GM06990 (cell line): ENCODE results near the gene KIF26B.

Experiments used
- DNase-seq: peaks from one replicate; pipeline ENCODE4 v3.0.0-alpha.2; 2011; ENCODE audit not compliant: insufficient read length; ENCODE audit errors: extremely low read depth
- H3K27me3 ChIP-seq: replicated peaks from 2 replicates; pipeline ENCODE4 v1.6.0; 2011; ENCODE audit warnings: low read length; ENCODE audit not compliant: control insufficient read depth, insufficient read depth
- H3K36me3 ChIP-seq: 2 replicates; pipeline ENCODE4 v1.5.1; 2011; ENCODE audit warnings: low read length; ENCODE audit not compliant: control insufficient read depth, insufficient read depth
- H3K4me3 ChIP-seq: replicated peaks from 2 replicates; pipeline ENCODE4 v1.5.1; 2011; ENCODE audit warnings: low read depth, mild to moderate bottlenecking, control low read depth, low read length
- TF ChIP-seq, protein P1 (sequence below): IDR thresholded peaks from 2 replicates; pipeline ENCODE4 v1.5.1; 2011; ENCODE audit warnings: low read length, control low read depth, mild to moderate bottlenecking, inconsistent platforms; ENCODE audit not compliant: insufficient read depth, poor library complexity, severe bottlenecking

KIF26B gene

GRCh38 chr1:245361065-245361464 is 206.3 kb downstream of the KIF26B start:
- Histone ChIP-seq H3K4me3 (no peak overlapping the region), H3K27me3 (no peaks in the 10 kb centered on the region), H3K36me3 (no peaks in the 10 kb centered on the region)
- no peak for DNase-seq
- TF ChIP-seq, protein P1, sequence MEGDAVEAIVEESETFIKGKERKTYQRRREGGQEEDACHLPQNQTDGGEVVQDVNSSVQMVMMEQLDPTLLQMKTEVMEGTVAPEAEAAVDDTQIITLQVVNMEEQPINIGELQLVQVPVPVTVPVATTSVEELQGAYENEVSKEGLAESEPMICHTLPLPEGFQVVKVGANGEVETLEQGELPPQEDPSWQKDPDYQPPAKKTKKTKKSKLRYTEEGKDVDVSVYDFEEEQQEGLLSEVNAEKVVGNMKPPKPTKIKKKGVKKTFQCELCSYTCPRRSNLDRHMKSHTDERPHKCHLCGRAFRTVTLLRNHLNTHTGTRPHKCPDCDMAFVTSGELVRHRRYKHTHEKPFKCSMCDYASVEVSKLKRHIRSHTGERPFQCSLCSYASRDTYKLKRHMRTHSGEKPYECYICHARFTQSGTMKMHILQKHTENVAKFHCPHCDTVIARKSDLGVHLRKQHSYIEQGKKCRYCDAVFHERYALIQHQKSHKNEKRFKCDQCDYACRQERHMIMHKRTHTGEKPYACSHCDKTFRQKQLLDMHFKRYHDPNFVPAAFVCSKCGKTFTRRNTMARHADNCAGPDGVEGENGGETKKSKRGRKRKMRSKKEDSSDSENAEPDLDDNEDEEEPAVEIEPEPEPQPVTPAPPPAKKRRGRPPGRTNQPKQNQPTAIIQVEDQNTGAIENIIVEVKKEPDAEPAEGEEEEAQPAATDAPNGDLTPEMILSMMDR, result no peak

- H3K4me3 ChIP-seq, result no peak overlapping the region
- no peak for DNase-seq
- H3K27me3 ChIP-seq, result no peaks in the 10 kb centered on the region
- H3K36me3 ChIP-seq, result no peaks in the 10 kb centered on the region
- TF ChIP-seq, protein P1, result no peak
Observed at GRCh38 chr1:245361951-245362350, 207.2 kb downstream of the KIF26B start.

- TF ChIP-seq, protein P1, result no peak
- no peak for DNase-seq
- Histone ChIP-seq H3K4me3 (no peak overlapping the region), H3K27me3 (no peaks in the 10 kb centered on the region; the same call in 1 of the 2 replicates), H3K36me3 (no peaks in the 10 kb centered on the region)
Observed at GRCh38 chr1:245363461-245364200, 208.8 kb downstream of the KIF26B start.

- no peaks in the 10 kb centered on the region; the same call in 1 of the 2 replicates for H3K27me3 ChIP-seq
- DNase-seq, result no peak
Observed at GRCh38 chr1:245365095-245366020, 210.6 kb downstream of the KIF26B start.

GRCh38 chr1:245366886-245367285 is 212.1 kb downstream of the KIF26B start:
- Histone ChIP-seq H3K36me3 (no peaks in the 10 kb centered on the region), H3K4me3 (no peak overlapping the region), H3K27me3 (no peaks in the 10 kb centered on the region; the same call in 1 of the 2 replicates)
- no peak for DNase-seq
- TF ChIP-seq, protein P1, result no peak

More at GRCh38 chr1:245365095-245366020, 210.6 kb downstream of the KIF26B start:
- TF ChIP-seq, protein P1, result no peak
- Histone ChIP-seq H3K36me3 (no peaks in the 10 kb centered on the region), H3K4me3 (no peak overlapping the region)
